Parathyroid adenoma (tissue), 2 donors: ENCODE results near the gene BDNF.
A peak's percentile ranks its signal among the peaks of the same experiment; 100 is the strongest.

Experiments
- H2AFZ ChIP-seq: fragments of 300-600 bp; sonication (generic); one replicate; pipeline ENCODE4 v1.7.0; 2017; ENCODE audit warnings: antibody characterized with exemption, mild to moderate bottlenecking
- H3K27ac ChIP-seq: fragments of 300-600 bp; sonication (generic); one replicate; pipeline ENCODE4 v1.7.0; 2017
- H3K27me3 ChIP-seq: fragments of 300-600 bp; sonication (generic); one replicate; pipeline ENCODE4 v1.7.0; 2017; ENCODE audit warnings: low read length; ENCODE audit not compliant: control insufficient read depth, insufficient read depth
- H3K36me3 ChIP-seq: fragments of 300-600 bp; sonication (generic); one replicate; pipeline ENCODE4 v1.7.0; 2017; ENCODE audit warnings: low read length; ENCODE audit not compliant: control insufficient read depth, insufficient read depth
- H3K4me1 ChIP-seq: fragments of 300-600 bp; sonication (generic); one replicate; pipeline ENCODE4 v1.7.0; 2017; ENCODE audit warnings: control low read depth
- H3K4me2 ChIP-seq: fragments of 300-600 bp; sonication (generic); one replicate; pipeline ENCODE4 v1.7.0; 2017; ENCODE audit warnings: low read length
- H3K4me3 ChIP-seq: fragments of 300-600 bp; sonication (generic); one replicate; pipeline ENCODE4 v1.7.0; 2017; ENCODE audit warnings: low read depth, low read length
- H3K79me2 ChIP-seq: fragments of 300-600 bp; sonication (generic); one replicate; pipeline ENCODE4 v1.7.0; 2017; ENCODE audit warnings: control low read depth
- H3K9ac ChIP-seq: fragments of 300-600 bp; sonication (generic); one replicate; pipeline ENCODE4 v1.7.0; 2017; ENCODE audit warnings: mild to moderate bottlenecking
- H3K9me3 ChIP-seq: fragments of 300-600 bp; sonication (generic); one replicate; pipeline ENCODE4 v1.7.0; 2017; ENCODE audit warnings: low read length; ENCODE audit not compliant: control insufficient read depth
- CTCF ChIP-seq: fragments of 300-600 bp; sonication (generic); IDR thresholded peaks from one replicate; pipeline ENCODE4 v1.7.0; 2017; ENCODE audit warnings: antibody characterized with exemption, mild to moderate bottlenecking
- donor health status: primary hyperparathyroidism.

Gene BDNF

GRCh38 chr11:27720277-27720830 is 20.1 kb upstream of the BDNF start:
- H3K9ac ChIP-seq: no peak overlapping the region
- no peaks in the 10 kb centered on the region for H3K9me3 ChIP-seq
- no peak for TF ChIP-seq CTCF
- H3K27ac ChIP-seq: no peak overlapping the region
- H3K36me3 ChIP-seq: no peaks in the 10 kb centered on the region
- no peak overlapping the region for H2AFZ ChIP-seq
- no peak overlapping the region for H3K4me2 ChIP-seq
- no peaks in the 10 kb centered on the region for H3K4me1 ChIP-seq
- no peaks in the 10 kb centered on the region for H3K79me2 ChIP-seq
- H3K4me3 ChIP-seq: no peak overlapping the region
- no peaks in the 10 kb centered on the region for H3K27me3 ChIP-seq

- no peaks in the 10 kb centered on the region for H3K27me3 ChIP-seq
- H2AFZ ChIP-seq: peak overlapping the region; percentile 66
- H3K36me3 ChIP-seq: no peaks in the 10 kb centered on the region
- H3K27ac ChIP-seq: no peak overlapping the region
- no peak overlapping the region for H3K9ac ChIP-seq
- TF ChIP-seq CTCF: no peak
- no peaks in the 10 kb centered on the region for H3K79me2 ChIP-seq
- no peaks in the 10 kb centered on the region for H3K9me3 ChIP-seq
- H3K4me3 ChIP-seq: no peak overlapping the region
- H3K4me2 ChIP-seq: peak overlapping the region; percentile 55
- H3K4me1 ChIP-seq: no peaks in the 10 kb centered on the region
Measured at GRCh38 chr11:27719546-27719925, 19.3 kb upstream of the BDNF start.

GRCh38 chr11:27718863-27719545 is 18.7 kb upstream of the BDNF start:
- Histone ChIP-seq H3K27me3 (no peaks in the 10 kb centered on the region), H3K27ac (no peak overlapping the region), H3K9me3 (no peaks in the 10 kb centered on the region), H2AFZ (peak overlapping the region; percentile 66), H3K4me3 (peak overlapping the region; percentile 11), H3K79me2 (no peaks in the 10 kb centered on the region), H3K9ac (no peak overlapping the region), H3K36me3 (no peaks in the 10 kb centered on the region), H3K4me1 (no peaks in the 10 kb centered on the region), H3K4me2 (peak overlapping the region; percentile 55)
- no peak for TF ChIP-seq CTCF

- H3K27ac ChIP-seq: no peak overlapping the region
- no peaks in the 10 kb centered on the region for H3K36me3 ChIP-seq
- no peak for TF ChIP-seq CTCF
- H3K4me1 ChIP-seq: no peaks in the 10 kb centered on the region
- H3K9ac ChIP-seq: no peak overlapping the region
- peak overlapping the region; percentile 66 for H2AFZ ChIP-seq
- no peaks in the 10 kb centered on the region for H3K9me3 ChIP-seq
- peak overlapping the region; percentile 11 for H3K4me3 ChIP-seq
- H3K27me3 ChIP-seq: no peaks in the 10 kb centered on the region
- H3K4me2 ChIP-seq: peak overlapping the region; percentile 55
- H3K79me2 ChIP-seq: no peaks in the 10 kb centered on the region
Measured at GRCh38 chr11:27718346-27718862, 18.1 kb upstream of the BDNF start.
